Osteoblast (primary cell): Measurements from ENCODE around the gene EXOC3. TPM values are rescaled to one million over a fixed set of nuclear protein-coding genes. Genes with fewer than 3 reads are reported as not detected.

Source experiments
- DNase-seq: peaks from one replicate; pipeline ENCODE4 v3.0.0; 2011; ENCODE audit warnings: low spot score, mixed read lengths; ENCODE audit not compliant: insufficient read length; ENCODE audit errors: missing footprints
- H2AFZ ChIP-seq: 2 replicates; pipeline ENCODE4 v1.6.0; 2011; ENCODE audit warnings: mild to moderate bottlenecking, low read length
- H3K27ac ChIP-seq: 2 replicates; pipeline ENCODE4 v1.5.1; 2011; ENCODE audit warnings: mild to moderate bottlenecking, low read depth, low read length, moderate library complexity
- H3K27me3 ChIP-seq: 2 replicates; pipeline ENCODE4 v1.6.0; 2012; ENCODE audit warnings: mild to moderate bottlenecking, control low read depth, inconsistent platforms, low read length, moderate library complexity; ENCODE audit not compliant: insufficient read depth
- H3K36me3 ChIP-seq: 2 replicates; pipeline ENCODE4 v1.5.1; 2011; ENCODE audit warnings: mild to moderate bottlenecking, low read length, control low read depth, moderate library complexity; ENCODE audit not compliant: insufficient read depth
- H3K4me1 ChIP-seq: 2 replicates; pipeline ENCODE4 v1.5.1; 2011; ENCODE audit warnings: mild to moderate bottlenecking, low read length, control low read depth, moderate library complexity; ENCODE audit not compliant: insufficient read depth
- H3K4me2 ChIP-seq: 2 replicates; pipeline ENCODE4 v1.6.0; 2011; ENCODE audit warnings: mild to moderate bottlenecking, low read length; ENCODE audit not compliant: insufficient read depth
- H3K4me3 ChIP-seq: fragments of 200-600 bp; sonication (generic); 3 replicates; pipeline ENCODE4 v1.5.1; 2012; ENCODE audit warnings: mild to moderate bottlenecking, low read length, inconsistent platforms; ENCODE audit not compliant: insufficient read depth
- H3K79me2 ChIP-seq: 2 replicates; pipeline ENCODE4 v1.6.0; 2012; ENCODE audit warnings: mild to moderate bottlenecking, low read length, control low read depth, inconsistent platforms; ENCODE audit not compliant: insufficient read depth
- H3K9me3 ChIP-seq: 2 replicates; pipeline ENCODE4 v1.5.1; 2011; ENCODE audit warnings: low read depth, low read length, control low read depth
- H4K20me1 ChIP-seq: 2 replicates; pipeline ENCODE4 v1.6.0; 2012; ENCODE audit warnings: mild to moderate bottlenecking, low read length, control low read depth; ENCODE audit not compliant: insufficient read depth
- CTCF ChIP-seq: IDR thresholded peaks from 2 replicates; pipeline ENCODE4 v1.5.1; 2011; ENCODE audit warnings: mild to moderate bottlenecking, low read depth, low read length, moderate library complexity; ENCODE audit errors: extremely low read depth
- total RNA-seq: library from RNA; depleted of rRNA; stranded (reverse); fragments of >200 nt; gene quantifications from 2 replicates; pipeline ENCODE4 v1.2.3, GENCODE V29; 2012

The EXOC3 gene
- total RNA-seq, 1 donor = 49.2 TPM

DNA sequence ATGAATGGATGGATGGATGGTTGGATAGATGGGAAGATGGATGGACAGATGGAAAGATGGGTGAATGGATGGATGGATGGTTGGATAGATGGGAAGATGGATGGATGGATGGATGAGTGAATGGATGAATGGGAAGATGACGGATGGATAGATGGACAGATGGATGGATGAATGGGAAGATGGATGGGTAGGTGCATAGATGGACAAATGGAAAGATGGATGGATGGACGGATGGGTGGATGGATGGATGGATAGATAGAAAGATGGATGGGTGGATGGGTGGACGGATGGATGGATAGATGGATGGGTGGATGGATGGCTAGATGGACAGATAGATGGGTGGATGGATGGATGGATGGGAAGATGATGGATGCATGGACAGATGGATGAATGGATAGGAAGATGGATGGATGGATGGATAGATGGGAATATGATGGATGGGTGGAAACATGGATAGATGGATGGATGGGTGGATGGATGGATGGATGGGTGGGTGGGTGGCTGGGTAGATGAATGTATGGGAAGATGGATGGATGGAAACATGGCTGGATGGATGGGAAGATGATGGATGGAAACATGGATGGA, 16.5 kb upstream of the EXOC3 start:
- H3K27ac ChIP-seq = no peak overlapping the region
- peaks cover 81% of the 10 kb centered on the region for H3K36me3 ChIP-seq
- peaks cover 18% of the 10 kb centered on the region for H3K4me1 ChIP-seq
- H3K4me3 ChIP-seq = no peak overlapping the region
- DNase-seq = no peak
- no peak overlapping the region for H3K4me2 ChIP-seq
- no peaks in the 10 kb centered on the region for H4K20me1 ChIP-seq
- H3K79me2 ChIP-seq = peaks cover 6% of the 10 kb centered on the region
- no peak for TF ChIP-seq CTCF
- no peaks in the 10 kb centered on the region for H3K9me3 ChIP-seq
- no peaks in the 10 kb centered on the region for H3K27me3 ChIP-seq
- no peak overlapping the region for H2AFZ ChIP-seq

DNA sequence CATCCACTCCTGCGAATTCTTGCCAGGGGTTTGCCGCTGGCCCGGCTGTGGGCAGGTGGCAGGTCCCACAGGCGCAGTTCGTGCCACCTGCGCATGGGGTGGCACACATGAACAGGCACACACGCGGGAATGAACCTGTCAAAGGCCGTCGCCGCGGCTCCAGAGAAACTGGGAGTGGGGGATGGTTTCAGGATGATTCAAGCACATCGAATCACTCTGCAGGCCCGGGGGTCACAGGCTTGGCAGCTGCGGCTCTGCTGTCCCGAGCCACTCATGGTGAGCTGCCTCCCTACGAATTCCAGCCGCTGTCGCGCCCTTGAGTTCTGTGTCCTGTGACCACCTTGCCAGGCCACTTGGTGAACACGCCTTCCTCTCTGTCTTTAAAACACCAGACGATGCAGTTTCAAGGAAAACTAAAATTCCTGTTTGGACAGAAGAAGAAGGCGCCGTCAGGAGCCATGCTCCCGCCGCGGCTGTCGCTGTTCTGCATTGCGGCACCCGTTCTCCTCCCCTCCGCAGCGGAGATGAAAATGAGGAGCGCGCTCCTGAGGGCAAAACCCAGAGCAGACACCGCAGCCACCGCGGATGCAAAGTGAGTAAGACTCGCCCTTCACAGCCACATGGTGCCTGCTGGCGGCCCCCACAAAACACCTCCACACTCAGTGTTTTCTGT, 15.4 kb upstream of the EXOC3 start:
- Histone ChIP-seq H3K4me3 (no peak overlapping the region), H3K36me3 (peaks cover 82% of the 10 kb centered on the region), H3K27ac (no peak overlapping the region), H2AFZ (no peak overlapping the region), H3K9me3 (no peaks in the 10 kb centered on the region), H4K20me1 (no peaks in the 10 kb centered on the region), H3K4me1 (peaks cover 18% of the 10 kb centered on the region), H3K4me2 (no peak overlapping the region), H3K27me3 (no peaks in the 10 kb centered on the region), H3K79me2 (peaks cover 6% of the 10 kb centered on the region)
- TF ChIP-seq CTCF = no peak
- DNase-seq = peak; percentile 52

DNA sequence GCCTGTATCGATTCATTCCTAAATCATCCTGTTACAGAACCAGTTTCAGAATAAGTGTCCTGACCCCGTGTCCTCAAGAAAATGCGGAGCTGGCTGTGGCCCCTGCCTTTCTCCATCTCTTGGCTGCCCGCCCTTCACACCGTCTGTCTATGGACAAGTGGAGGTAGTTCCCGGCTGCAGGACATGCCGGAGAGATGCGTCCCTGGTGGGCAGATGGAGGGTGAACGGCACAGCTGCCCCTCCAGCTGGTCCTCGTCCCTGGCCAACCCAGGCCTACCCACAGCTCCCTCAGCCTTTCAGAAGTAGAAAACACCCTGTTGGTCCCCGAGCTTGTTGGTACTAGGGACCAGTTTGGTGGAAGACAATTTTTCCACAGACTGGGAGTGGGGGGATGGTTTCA, 14.8 kb upstream of the EXOC3 start:
- Histone ChIP-seq H4K20me1 (no peaks in the 10 kb centered on the region), H3K27me3 (no peaks in the 10 kb centered on the region), H3K27ac (no peak overlapping the region), H3K79me2 (peaks cover 6% of the 10 kb centered on the region), H3K4me1 (peaks cover 18% of the 10 kb centered on the region), H3K4me2 (no peak overlapping the region), H3K4me3 (no peak overlapping the region), H3K9me3 (no peaks in the 10 kb centered on the region), H2AFZ (no peak overlapping the region), H3K36me3 (peaks cover 82% of the 10 kb centered on the region)
- no peak for TF ChIP-seq CTCF
- DNase-seq = peak; percentile 54

GRCh38 chr5:428754-429452, 14.1 kb upstream of the EXOC3 start:
- Histone ChIP-seq H3K79me2 (peaks cover 6% of the 10 kb centered on the region), H3K9me3 (no peaks in the 10 kb centered on the region), H3K27me3 (no peaks in the 10 kb centered on the region), H3K4me1 (peaks cover 18% of the 10 kb centered on the region), H3K4me2 (no peak overlapping the region), H4K20me1 (no peaks in the 10 kb centered on the region), H3K4me3 (no peak overlapping the region), H2AFZ (no peak overlapping the region), H3K36me3 (peaks cover 78% of the 10 kb centered on the region), H3K27ac (peak overlapping the region; percentile 79)
- DNase-seq = peak; percentile 70
- TF ChIP-seq CTCF = no peak
